Heart left ventricle (tissue), 13 donors: ENCODE data around the gene QSOX2.

Source experiments
- POLR2A ChIP-seq, 2 donors: fragments of 450-650 bp; IDR thresholded peaks; one replicate each; pipeline ENCODE4 v1.6.1; 2017; ENCODE audit warnings: antibody characterized with exemption in 2 of 2, mild to moderate bottlenecking in 2 of 2, moderate library complexity in 2 of 2
- TF ChIP-seq, protein P1 (sequence below), 12 donors: fragments of 200-600 bp; sonication (generic) in 4 of 12; IDR thresholded peaks; one replicate each; pipeline versions ENCODE4 v1.5.0 to v1.8.0; 2018 to 2022; ENCODE audit warnings: antibody characterized with exemption in 12 of 12, mild to moderate bottlenecking in 5 of 12
- donor health status: ischemic (EF 13 %, LVEDD 7.1; RV severe dilation, severe dysfunction).
- donor health status: DM: no; HTN: yes; CAD: no.
- donor health status: DM: no; HTN: no; CAD: no.
- donor health status: ischemic (EF 25% LVEDD 6.9; RV normal size, moderate dysfunction).
- donor health status: ischemic (EF 25% LVEDD 5.7; RV mildly dilated, moderate dysfunction).
- donor health status: ischemic (EF 35%, LVEDD 5.7; RV mildly dilated, moderate dysfunction).
- donor health status: nonischemic (EF 11% LVEDD 7.7; RV severe dilation, severe dysfunction).
- donor health status: DM: yes; HTN: yes; CAD: no.
- donor health status: PGD.
- donor health status: ischemic (EF 29% LVEDD 5.4; RV normal size, mild dysfunction).
- donor health status: nonischemic (EF 23%, LVEDD 6.1; RV moderate dilation, normal function).

DNA sequence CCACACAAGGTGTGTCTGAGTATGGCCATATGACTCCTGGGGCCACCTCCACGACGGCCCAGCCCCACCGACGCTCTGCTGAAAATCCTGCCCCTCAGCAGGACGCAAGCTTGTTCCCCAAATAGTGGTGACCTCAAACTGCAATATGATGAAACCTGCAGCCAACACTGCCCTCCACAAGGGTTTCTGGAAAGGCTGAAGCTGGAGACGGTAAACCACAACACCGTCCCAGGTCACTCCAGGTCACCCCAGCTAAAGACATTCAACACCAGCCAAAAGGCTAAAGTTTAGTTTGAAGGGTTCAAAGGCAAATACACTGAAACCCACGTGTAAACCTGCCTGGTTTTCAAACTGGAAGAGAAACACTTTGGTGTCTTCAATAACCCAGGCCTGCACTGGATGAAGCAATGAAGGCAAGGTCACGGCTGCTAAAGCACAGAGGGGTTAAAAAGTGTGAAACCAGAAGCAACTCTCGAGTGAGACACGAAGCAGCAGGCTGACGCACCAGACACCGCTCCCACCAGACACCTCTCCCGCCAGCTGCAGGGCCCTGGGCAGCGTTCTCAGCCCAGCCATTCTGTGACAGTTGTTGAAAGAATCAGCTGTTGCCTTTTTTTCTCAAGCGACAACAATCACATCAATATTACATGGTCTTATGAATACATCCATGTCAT is 38.9 kb downstream of the QSOX2 start:
- TF ChIP-seq, protein P1, sequence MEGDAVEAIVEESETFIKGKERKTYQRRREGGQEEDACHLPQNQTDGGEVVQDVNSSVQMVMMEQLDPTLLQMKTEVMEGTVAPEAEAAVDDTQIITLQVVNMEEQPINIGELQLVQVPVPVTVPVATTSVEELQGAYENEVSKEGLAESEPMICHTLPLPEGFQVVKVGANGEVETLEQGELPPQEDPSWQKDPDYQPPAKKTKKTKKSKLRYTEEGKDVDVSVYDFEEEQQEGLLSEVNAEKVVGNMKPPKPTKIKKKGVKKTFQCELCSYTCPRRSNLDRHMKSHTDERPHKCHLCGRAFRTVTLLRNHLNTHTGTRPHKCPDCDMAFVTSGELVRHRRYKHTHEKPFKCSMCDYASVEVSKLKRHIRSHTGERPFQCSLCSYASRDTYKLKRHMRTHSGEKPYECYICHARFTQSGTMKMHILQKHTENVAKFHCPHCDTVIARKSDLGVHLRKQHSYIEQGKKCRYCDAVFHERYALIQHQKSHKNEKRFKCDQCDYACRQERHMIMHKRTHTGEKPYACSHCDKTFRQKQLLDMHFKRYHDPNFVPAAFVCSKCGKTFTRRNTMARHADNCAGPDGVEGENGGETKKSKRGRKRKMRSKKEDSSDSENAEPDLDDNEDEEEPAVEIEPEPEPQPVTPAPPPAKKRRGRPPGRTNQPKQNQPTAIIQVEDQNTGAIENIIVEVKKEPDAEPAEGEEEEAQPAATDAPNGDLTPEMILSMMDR (IDR thresholded peaks at IDR 0.05): no peak
- TF ChIP-seq POLR2A (IDR thresholded peaks at IDR 0.05): no peak
